C1 segment of cervical spinal cord (tissue), 14 donors: Measurements from ENCODE around the gene RNF26.
A peak's percentile ranks its signal among the peaks of the same experiment; 100 is the strongest.

ENCODE experiments used
- DNase-seq, 14 donors: peaks; one replicate each; lab custom pipeline; 2025; lab: John Stamatoyannopoulos, UW

The RNF26 gene

GRCh38 chr11:119355091-119355843 is 20.9 kb downstream of the RNF26 start:
- no peak for DNase-seq

- peak in 11 of 14 donors; percentile 33 to 74 (median 56) for DNase-seq
Observed at GRCh38 chr11:119356349-119357031, 22.2 kb downstream of the RNF26 start.

GRCh38 chr11:119357074-119357473 is 22.7 kb downstream of the RNF26 start:
- no peak for DNase-seq

- DNase-seq, result peak in 1 of 14 donors; percentile 24
Observed at GRCh38 chr11:119359365-119360214, 25.3 kb downstream of the RNF26 start.

GRCh38 chr11:119361056-119361787 is 26.9 kb downstream of the RNF26 start:
- peak in 6 of 14 donors; percentile 28 to 82 (median 50) for DNase-seq

GRCh38 chr11:119361941-119362725 is 27.8 kb downstream of the RNF26 start:
- peak in 1 of 14 donors; percentile 58 for DNase-seq

- peak in 1 of 14 donors; percentile 88 for DNase-seq
Observed at GRCh38 chr11:119362741-119363080, 28.4 kb downstream of the RNF26 start.

- peak in 4 of 14 donors; percentile 34 to 88 (median 48) for DNase-seq
Observed at GRCh38 chr11:119363081-119363850, 28.9 kb downstream of the RNF26 start.

GRCh38 chr11:119363851-119364590 is 29.7 kb downstream of the RNF26 start:
- peak in 9 of 14 donors; percentile 25 to 71 (median 54) for DNase-seq

GRCh38 chr11:119365071-119365591 is 30.8 kb downstream of the RNF26 start:
- DNase-seq, result no peak

- peak in 1 of 14 donors; percentile 21 for DNase-seq
Observed at GRCh38 chr11:119366690-119367620, 32.6 kb downstream of the RNF26 start.

- no peak for DNase-seq
Observed at GRCh38 chr11:119367661-119368120, 33.4 kb downstream of the RNF26 start.

- peak in 4 of 14 donors; percentile 36 to 59 (median 50) for DNase-seq
Observed at GRCh38 chr11:119368121-119369034, 34.1 kb downstream of the RNF26 start.

GRCh38 chr11:119369132-119369925 is 35.0 kb downstream of the RNF26 start:
- DNase-seq, result no peak

GRCh38 chr11:119370486-119371046 is 36.2 kb downstream of the RNF26 start:
- no peak for DNase-seq
